Measurements from ENCODE around the gene NFXL1.

Gene NFXL1

DNA sequence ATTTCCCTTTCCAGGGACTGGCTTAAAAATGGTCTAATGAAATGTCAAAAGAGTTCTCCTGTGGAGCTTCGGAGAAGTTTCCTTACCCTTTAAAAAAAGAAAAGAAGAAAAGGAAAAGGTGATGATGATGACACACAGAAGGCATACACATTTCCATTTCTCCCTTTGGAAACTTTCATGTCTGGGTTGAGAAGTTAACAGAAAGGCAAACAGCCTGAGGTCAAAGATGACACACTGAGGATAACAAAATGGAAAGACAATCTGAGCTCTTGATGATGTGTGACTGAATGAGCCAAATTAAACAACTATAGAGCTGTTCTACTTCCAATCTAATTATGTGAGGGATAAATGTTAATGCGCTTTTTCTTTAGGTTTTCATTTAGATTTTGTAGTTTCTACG is 32.2 kb downstream of the NFXL1 start:
- DNase-seq = no peak

DNA sequence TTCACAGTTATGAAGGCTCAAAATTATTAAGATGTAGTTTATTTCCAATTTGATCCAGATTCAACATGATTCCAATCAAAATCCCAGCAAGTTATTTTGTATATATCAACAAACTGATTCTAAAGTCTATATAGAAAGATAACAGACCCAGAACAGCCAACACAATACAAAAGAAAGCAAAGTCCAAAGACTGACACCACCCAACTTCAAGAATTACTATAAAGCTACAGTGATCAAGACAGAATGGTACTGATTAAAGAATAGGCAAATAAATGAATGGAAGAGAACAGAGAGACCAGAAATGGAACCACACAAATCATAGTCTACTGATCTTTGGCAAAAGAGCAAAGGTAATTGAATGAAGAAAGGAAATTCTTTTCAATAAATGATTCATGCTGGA is 34.9 kb downstream of the NFXL1 start:
- DNase-seq = no peak

DNA sequence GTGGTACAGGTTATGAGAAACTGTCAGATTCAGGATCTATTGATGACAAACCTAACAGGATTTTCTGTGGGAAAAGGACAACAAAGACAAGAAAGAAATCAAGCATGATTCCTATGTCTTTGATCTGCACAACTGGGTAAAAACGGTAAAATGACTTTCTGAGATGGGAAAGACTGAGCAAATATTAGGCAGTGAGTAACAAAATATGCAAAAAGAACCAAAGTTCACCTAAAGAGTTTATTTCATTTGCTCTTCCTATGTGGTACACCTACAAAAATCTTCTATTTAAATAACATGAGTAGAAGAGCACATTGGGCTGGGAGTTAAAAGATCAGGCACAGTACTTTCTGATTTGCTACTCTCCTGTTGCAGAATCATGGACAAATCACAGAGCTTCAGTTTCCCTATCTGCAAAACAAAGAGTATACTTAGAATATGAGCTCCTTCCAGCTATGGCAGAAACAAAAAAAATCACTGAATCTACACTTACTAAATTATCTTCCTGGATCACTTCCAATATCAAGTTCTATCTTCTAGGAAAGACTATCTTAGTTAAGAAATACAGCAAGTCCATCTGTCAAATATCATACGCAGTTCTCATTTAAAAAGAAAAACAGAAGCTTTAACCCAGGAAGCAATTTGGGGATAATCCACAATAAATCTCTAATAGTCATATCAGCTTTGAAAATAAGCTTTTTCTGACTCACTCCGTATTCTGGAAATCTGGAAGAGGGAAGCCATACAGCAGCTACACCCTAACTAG is 37.4 kb downstream of the NFXL1 start:
- DNase-seq = no peak

DNA sequence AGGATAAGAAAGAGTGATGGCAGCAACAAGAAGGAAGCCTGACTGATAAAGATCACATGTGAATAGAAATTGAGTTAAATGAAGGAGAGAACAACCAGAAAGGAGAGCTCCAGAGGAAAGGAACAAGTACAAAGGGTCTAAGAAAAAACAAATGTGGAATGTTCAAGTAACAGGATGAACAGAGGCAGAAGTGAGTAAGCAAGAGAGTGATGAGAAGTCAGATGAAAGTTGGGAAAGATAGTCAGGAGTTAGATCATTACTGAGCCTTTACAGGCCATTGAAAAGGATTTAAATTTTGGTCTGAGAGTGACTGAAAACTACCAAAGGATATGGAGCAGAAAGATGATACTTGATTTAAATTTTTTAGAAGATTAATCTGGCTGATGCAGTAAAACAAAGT is 38.1 kb downstream of the NFXL1 start:
- no peak for DNase-seq

DNA sequence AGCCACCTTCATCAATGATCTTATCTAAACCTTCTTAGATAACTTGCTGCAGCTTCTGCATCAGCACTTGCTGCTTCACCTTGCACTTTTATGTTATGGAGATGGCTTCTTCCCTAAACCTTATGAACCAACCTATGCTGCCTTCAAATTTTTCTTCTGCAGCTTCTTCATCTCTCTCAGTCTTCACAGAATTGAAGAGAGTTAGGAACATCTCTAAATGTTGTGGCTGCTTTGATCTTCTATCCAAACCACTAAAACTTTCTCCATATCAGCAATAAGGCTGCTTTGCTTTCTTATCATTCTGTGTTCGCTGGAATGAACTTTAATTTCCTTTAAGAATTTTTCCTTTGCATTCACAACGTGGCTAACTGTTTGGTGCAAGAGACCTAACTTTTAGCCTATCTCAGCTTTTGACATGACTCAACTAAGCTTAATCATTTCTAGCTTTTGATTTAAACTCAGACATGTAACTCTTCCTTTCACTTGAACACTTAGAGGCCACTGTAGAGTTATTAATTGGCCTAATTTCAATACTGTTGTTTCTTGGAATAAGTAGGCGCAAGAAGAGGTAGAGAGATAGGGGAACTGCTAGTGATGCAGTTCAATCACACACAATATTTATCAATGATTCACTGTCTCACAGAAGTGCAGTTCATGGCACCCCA is 40.4 kb downstream of the NFXL1 start:
- DNase-seq = no peak

DNA sequence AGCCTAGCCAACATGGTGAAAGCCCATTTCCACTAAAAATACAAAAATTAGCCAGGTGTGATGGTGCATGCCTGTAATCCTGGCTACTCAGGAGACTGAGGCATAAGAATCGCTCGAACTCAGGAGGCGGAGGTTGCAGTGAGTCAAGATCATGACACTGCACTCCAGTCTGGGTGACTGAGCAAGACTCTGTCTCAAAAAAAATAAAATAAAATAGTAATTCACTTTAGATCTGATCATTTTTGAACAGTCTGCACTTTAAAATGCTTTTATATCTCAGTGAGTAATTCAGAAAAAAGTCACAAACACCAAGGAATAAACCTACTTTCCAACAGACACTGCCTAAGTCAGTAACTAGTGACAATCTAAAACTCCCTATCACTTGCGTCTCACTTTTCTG is 50.9 kb downstream of the NFXL1 start:
- DNase-seq = no peak

DNA sequence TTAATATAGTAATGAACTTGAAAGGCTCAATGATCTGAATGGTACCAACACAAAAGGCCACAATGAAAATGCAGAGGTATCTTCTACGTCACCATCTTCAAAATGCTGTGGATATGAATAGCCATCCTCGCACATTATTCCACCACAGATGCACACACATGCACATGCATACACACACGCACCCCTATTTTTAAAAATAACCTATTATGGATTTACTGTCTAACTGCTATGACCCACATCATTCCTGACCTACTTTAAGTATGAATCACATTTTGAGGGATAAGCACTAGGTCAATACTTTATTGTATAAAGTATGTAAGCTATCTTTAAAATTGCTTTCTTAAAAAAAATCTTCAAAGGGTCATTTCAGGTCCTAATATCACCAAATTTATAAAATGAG is 52.1 kb downstream of the NFXL1 start:
- no peak for DNase-seq

DNA sequence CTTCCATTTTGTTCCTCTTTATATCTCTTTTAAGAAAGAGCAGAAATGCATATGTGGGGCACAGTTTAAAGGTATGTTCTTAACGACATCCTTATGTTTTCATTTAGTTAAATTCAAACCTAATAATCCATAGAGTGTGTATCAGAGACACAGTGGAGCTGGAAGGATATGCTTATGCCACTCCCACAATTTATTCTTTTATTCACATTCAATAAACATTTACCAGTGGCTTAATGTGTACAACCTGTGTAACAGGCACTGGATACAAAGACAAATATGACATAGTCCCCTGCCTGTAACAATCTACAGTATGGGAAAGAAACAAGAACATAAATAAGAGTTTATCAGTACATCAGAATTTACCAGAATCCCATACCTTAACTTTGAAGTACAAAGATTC is 54.1 kb downstream of the NFXL1 start:
- no peak for DNase-seq

DNA sequence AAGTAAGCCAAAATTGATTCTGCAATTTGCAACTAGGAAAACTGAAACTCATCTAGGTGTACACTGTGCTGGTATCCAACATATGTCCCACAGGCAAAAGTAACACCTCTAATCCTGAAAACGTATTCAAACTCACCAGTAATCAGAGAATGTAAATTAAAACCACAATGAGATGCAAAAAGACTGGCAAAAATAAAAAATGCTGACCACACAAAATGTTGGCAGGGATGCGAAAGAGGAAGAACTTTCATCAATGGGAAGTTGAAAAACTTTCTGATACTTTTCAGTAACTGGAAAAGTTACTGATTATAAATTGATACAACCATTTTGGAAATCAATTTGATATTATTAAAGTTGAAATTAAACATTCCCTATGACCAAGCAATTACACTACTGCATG is 56.4 kb downstream of the NFXL1 start:
- DNase-seq = no peak

DNA sequence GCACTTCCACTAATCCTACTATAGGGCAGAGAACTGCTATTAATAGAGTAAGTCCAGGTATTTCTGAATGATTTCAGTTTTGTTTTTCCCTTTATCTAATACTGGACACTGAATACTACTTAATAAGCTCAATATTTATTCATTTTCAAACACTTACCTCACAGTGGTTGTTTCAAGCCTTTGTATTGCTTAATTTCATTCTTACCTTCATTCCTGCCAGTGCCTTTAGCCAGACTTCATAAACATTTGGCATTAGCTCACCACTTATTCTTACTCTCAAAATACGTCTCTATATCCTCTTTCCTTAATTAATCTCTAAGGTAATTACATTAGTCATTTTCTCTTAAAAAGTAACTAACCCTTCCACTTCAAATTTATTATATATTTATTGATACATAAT is 57.7 kb downstream of the NFXL1 start:
- DNase-seq = no peak

DNA sequence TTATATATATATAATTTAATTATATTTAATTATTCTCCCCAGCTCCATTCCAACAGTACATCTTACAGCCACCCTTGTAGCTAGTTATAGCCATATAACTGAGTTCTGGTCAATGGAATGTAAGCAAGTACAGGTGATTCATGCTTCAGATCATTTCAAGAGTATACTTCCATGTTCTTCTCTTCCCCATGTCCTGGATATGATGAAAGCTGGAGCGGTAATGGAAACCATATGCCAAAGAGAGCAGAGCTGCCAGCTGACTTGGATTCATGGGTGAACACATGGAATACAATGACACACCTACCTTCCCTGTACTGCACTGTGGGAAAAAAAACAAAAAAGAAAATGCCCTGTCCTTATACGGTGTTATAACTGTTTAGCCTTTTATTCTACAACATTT is 59.0 kb downstream of the NFXL1 start:
- no peak for DNase-seq

DNA sequence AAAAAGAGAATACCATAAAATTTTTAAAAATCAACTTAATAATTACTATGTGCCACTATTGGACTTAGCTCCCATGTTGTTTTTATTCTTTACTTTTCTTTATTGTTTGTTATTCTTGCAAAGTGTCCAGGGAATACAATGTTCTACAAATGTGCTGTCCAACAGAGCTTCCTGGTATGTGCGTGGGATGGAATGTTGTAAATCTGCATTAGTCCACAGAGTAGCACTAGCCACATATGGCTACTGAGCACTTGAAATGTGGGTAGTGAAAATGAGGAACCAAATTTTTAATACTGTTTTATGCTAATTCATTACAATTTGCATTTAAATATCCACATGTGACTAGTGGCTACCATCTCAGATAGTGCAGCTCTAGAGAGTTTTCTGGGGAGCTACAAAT is 62.2 kb downstream of the NFXL1 start:
- DNase-seq = no peak

DNA sequence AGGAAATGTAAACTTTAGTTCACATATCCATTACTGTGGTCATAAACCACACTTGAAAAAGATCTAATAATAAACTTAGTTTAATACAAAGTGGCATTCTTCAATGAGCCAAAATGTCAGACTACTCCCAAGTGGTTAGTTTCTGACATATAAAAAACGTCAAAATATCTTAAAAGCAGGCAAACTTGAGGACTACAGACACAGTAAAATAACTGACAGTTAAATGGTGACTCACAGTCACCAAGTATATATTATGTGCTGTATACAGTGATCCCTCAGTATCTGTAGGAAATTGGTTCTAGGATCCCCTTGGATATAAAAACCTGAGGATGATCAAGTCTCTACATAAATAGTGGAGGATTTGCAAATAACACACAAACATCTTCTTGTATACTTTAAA is 64.9 kb downstream of the NFXL1 start:
- DNase-seq = no peak

DNA sequence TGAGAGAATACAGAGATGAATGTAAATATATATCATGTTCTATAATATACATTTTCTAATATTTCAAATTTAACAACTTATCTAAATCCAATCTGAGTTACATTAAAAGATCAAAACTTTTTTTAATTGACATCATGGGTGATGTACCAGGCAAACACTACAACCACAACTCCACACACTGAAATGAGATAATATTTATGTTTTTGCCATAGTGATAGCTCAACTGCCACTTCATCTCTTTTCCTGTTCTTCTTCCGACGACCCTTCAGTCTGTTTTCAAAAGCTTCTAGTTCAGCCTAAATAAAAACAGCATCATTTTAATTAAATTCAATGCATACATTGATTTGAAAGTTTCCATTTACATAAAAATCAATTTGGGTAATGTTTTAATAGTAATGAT is 66.3 kb downstream of the NFXL1 start:
- DNase-seq = no peak

DNA sequence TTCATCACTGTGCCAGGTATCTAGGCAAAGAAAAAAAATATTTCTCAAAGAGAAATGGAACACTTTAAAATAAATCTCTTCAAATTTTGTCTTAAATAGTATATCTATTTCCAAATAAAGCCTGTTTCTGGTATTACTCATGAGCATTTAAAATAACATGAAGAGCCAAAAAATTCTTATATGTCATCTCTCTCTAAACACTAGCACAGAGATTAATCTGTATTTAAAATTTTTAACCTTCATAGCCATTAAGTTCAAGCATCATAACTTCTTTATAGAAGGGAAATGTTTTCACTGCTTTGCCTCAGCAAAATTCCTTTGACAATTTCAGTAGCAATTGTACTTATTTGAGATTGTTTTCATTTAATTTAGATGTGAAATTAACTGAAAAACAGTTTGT is 71.4 kb downstream of the NFXL1 start:
- DNase-seq = no peak

DNA sequence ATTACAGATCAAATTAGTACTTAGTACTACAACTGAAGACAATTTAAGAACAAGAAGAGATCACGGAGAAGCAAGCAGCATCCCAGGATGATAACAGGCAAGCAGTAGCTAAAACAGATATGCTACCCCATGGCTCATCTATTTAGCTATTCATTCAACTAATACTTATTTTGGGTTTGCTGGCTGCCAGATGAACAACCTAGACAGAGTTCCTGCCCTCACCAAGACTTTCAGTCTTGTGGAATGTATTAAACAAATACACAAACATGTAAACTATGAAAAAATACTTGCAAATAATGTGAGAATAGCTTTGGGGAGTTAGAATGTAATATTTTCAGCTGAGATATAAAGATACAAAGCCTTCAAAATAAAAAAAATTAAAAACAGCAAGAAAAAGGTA is 74.1 kb downstream of the NFXL1 start:
- DNase-seq = no peak

DNA sequence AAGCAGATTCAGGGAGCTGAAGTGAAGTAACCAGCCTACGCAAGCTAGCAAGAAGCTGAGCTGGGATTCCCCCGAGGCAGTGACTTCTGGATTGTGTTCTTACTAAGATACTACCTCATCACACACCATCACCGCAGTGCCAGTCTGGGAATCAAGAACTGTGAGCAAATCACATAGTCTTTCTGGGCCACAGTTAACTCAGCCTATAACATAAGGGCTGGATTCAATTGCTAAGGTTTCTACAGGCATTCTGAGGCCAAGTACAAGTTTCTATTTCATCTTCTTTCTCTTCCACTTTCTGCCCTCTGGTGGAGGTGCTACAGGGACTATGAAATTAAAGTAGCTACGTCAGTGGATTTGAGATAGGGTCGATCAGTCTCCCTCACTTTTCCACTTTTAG is 75.1 kb downstream of the NFXL1 start:
- DNase-seq = no peak

DNA sequence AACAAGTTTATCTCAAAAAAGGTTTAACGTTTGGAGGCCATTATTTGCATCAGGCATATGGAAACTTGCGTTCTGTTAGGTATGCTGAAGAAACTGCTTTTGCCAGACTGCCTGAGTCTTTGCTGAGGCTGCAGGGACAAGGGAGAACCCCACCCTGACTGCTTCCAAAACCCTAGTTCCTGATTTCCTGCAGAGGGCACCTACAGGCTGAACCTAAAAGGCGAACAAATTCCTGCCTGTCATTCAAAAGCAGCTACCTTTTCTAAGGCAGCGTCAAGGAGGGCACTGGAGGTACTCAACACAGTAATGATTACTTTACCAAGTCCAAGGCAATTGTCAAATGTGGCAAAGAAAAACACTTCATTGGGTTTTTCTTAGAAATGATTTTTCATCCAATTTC is 75.9 kb downstream of the NFXL1 start:
- no peak for DNase-seq

DNA sequence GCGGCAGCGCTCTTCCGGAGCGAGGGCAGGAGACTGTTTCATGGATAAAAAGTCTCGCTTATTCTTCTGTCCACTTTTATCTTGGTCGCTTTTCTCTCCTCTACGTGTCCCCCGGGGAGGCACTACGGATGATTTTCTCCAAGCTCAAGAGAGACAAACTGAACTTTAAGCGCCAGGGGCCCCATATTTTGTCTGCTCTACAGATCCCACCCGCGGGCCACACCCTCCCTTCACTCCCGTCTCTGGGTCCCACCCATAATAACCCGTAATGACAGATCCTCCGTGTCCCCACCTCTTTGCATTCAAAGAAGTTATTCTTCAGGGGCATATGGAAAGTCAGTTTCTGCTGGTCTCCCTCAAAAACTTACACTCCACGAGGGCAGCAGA is 76.5 kb downstream of the NFXL1 start, which contains the start of gene CORIN:
Gene CORIN, minus strand, starts transcription at position 160 of the 387 bp plus-strand sequence. Its CDS starts 118 bp downstream, at position 42.
- DNase-seq = no peak

DNA sequence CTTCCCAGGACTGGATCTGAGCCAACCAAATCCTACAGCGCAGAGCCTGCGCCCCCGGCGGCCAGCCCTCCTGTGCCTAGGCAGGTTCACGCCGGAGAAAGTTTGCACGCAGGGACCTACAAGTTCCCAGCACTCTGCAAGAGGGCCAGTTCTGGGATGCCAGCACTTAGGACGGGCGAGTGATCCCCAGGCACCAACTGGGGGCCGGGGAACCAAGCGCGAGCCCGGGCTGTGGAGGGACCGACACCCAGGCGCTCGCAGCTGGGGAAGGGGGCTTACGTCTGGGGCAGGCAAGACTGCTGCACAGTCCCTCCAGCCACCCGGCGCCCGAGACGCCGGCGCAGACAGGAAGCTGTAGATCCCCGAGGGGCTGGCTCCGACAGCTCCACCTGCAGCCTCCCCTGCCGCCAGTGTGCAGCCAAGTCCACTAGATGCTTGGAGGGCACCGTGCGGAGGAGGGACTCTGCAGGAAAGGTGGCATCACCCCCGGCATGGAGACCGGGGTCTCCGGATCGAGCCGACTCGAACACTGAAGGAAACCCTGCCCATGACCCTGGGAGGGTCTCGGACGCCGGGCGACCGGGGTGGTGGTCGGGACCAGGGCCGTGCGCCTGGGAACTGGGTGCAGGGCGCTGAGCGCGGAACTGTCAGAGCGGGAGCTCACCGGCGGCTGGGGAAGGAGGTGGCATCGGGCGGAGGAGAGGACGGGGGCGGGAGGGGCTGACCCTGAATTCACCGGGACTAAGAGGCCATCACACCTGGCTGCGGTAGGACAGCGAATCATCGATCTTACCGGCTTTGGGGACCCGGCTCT is 77.1 kb downstream of the NFXL1 start:
- DNase-seq = peak; percentile 11 to 14

DNA sequence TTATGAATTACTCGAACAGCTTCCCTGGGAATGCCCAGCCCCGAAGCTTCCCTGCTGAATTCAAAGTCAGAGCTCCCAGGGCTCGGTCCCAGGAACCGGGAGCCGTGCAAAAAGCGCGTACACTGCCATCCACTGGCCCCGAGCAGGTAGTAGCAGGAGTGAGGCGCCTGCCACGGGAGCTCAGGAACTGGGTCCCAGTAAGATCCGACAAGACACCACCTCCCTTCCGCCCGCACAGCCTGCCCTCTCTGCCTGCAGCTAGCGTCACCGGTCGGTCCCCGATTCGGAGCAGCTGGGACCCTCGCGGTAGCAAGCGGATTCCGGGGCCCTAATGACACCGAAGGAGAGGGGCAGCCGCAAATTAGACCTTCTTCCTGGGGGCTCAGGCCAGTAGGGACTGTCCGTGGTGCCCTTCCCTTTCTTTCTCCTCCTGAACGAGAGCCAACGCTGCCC is 77.7 kb downstream of the NFXL1 start:
- DNase-seq = peak; percentile 34 to 37

DNA sequence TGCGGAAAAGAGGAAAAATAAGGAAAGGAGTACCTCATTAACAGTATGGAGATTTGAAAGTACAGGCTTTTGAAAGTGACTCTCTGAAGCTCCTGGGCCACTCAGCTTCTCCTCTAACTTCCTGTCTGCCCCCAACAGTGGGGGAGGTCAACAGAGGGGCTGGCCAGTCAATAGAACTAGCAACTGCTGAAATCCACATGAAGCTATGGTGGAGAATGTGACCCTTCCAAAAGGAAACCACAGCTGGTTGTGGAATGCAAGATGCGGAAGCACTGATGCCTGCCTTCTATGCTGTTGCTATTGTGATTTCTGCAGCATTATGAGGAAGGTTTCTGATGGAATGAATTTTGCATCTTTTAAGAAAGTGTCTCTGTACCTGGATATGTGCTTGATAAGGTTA is 78.9 kb downstream of the NFXL1 start:
- no peak for DNase-seq

DNA sequence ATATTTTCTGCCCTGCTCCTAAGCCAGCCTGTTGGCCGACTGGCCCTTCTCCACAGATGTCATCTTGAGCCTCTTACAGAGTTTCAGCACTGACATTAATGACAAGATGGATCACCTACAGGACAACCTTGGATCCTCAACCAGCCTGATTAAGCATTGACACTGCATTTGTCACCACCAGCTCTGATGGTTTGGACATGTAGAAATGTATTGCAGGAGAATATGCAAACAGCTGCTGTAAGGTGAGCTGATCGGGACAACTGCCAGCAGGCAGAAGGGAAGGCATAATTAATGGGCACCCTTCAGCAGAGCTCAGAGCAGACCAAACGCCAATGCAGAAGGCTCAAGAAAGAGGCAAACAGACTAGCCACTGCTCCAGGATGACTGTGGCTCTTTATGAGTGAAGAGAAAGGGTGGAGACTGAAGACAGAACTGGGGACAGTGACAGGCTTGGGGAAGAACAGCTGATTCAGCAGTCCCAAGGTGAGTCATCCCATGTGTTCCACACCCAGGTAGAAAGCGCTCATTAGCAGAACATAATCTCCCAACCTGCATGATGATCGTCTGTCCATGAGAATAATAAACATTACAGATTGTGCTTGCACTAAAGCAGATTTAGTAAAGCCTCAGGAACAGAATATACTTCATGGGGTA is 83.2 kb downstream of the NFXL1 start:
- DNase-seq = no peak
